ENCODE data around the gene EML4.
A peak's percentile ranks its signal among the peaks of the same experiment; 100 is the strongest.

The EML4 gene

GRCh38 chr2:42194428-42194827 lies 25.3 kb downstream of the EML4 start:
- TF ChIP-seq CTCF (IDR thresholded peaks at IDR 0.05) = no peak

GRCh38 chr2:42195559-42195958 lies 26.4 kb downstream of the EML4 start:
- H3K9me3 Mint-ChIP-seq = peaks cover 26% of the 10 kb centered on the region
- no peak overlapping the region for H3K4me3 Mint-ChIP-seq
- peaks cover 39% of the 10 kb centered on the region for H3K4me1 Mint-ChIP-seq
- H3K27ac Mint-ChIP-seq = no peak overlapping the region
- TF ChIP-seq CTCF (IDR thresholded peaks at IDR 0.05) = no peak
- no peaks in the 10 kb centered on the region for H3K27me3 Mint-ChIP-seq (ENCODE audit: low read depth, poor library complexity)
- H3K36me3 Mint-ChIP-seq (ENCODE audit: low read depth) = peaks cover 41% of the 10 kb centered on the region
- no peak for DNase-seq

More at GRCh38 chr2:42194428-42194827, 25.3 kb downstream of the EML4 start:
- Mint-ChIP-seq H3K4me3 (no peak overlapping the region), H3K27ac (no peak overlapping the region), H3K27me3 (ENCODE audit: low read depth, poor library complexity) (no peaks in the 10 kb centered on the region), H3K4me1 (peaks cover 44% of the 10 kb centered on the region), H3K9me3 (peaks cover 24% of the 10 kb centered on the region), H3K36me3 (ENCODE audit: low read depth) (peaks cover 38% of the 10 kb centered on the region)
- DNase-seq = no peak

- no peak overlapping the region for H3K4me3 Mint-ChIP-seq
- H3K4me1 Mint-ChIP-seq = peaks cover 35% of the 10 kb centered on the region
- H3K27ac Mint-ChIP-seq = peak overlapping the region; percentile 86
- DNase-seq = no peak
- no peak for TF ChIP-seq CTCF (IDR thresholded peaks at IDR 0.05)
- peaks cover 26% of the 10 kb centered on the region for H3K9me3 Mint-ChIP-seq
- no peaks in the 10 kb centered on the region for H3K27me3 Mint-ChIP-seq (ENCODE audit: low read depth, poor library complexity)
- peaks cover 41% of the 10 kb centered on the region for H3K36me3 Mint-ChIP-seq (ENCODE audit: low read depth)
Measured at GRCh38 chr2:42196070-42196402, 26.9 kb downstream of the EML4 start.

GRCh38 chr2:42196403-42197267 lies 27.5 kb downstream of the EML4 start:
- Mint-ChIP-seq H3K36me3 (ENCODE audit: low read depth) (peaks cover 35% of the 10 kb centered on the region), H3K4me1 (peaks cover 30% of the 10 kb centered on the region), H3K4me3 (no peak overlapping the region), H3K27ac (peak overlapping the region; percentile 86), H3K9me3 (peaks cover 26% of the 10 kb centered on the region), H3K27me3 (ENCODE audit: low read depth, poor library complexity) (no peaks in the 10 kb centered on the region)
- no peak for TF ChIP-seq CTCF (IDR thresholded peaks at IDR 0.05)
- peak; percentile 12 for DNase-seq

- Mint-ChIP-seq H3K36me3 (ENCODE audit: low read depth) (peaks cover 40% of the 10 kb centered on the region), H3K4me1 (peaks cover 24% of the 10 kb centered on the region), H3K9me3 (peaks cover 26% of the 10 kb centered on the region), H3K27me3 (ENCODE audit: low read depth, poor library complexity) (no peaks in the 10 kb centered on the region), H3K27ac (no peak overlapping the region), H3K4me3 (no peak overlapping the region)
- no peak for DNase-seq
- TF ChIP-seq CTCF (IDR thresholded peaks at IDR 0.05) = no peak
Measured at GRCh38 chr2:42197792-42198191, 28.6 kb downstream of the EML4 start.

- no peaks in the 10 kb centered on the region for H3K27me3 Mint-ChIP-seq (ENCODE audit: low read depth, poor library complexity)
- DNase-seq = no peak
- TF ChIP-seq CTCF (IDR thresholded peaks at IDR 0.05) = no peak
- peaks cover 40% of the 10 kb centered on the region for H3K36me3 Mint-ChIP-seq (ENCODE audit: low read depth)
- peaks cover 26% of the 10 kb centered on the region for H3K9me3 Mint-ChIP-seq
- peaks cover 20% of the 10 kb centered on the region for H3K4me1 Mint-ChIP-seq
- H3K27ac Mint-ChIP-seq = no peak overlapping the region
- H3K4me3 Mint-ChIP-seq = no peak overlapping the region
Measured at GRCh38 chr2:42198466-42198865, 29.3 kb downstream of the EML4 start.
